ENCODE data around the gene VSTM2L.

DNA sequence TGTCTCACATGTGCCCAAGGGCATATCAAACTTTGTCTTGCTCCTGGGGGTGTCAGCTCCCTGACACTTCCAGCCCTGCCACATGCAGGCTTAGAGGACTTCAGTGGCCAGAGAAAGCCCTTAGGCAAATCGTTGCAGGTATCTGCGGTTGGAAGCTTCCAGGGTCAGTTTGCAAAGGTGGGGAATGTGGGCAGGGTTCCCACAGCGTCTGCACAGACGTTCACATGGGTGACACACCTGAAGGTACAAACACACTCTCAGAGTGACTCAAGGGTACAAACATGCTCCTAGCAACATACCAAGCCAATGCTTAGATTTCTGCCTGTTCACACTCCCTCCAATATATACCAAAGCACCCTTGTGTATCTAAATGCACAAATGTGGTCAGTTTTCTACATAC lies 30.0 kb downstream of the VSTM2L start:
- TF ChIP-seq EP300 (IDR thresholded peaks at IDR 0.05; ENCODE audit: borderline replicate concordance) = no peak
- no peak for TF ChIP-seq FOXM1 (IDR thresholded peaks at IDR 0.05; ENCODE audit: borderline replicate concordance, low read depth)

Measured in Ishikawa (cell line).